Jurkat, Clone E6-1 (cell line): Measurements from ENCODE around the gene AQP6.

Experiments used
- DNase-seq: peaks from one replicate; pipeline ENCODE4 v3.0.0-alpha.2; 2011; ENCODE audit warnings: low read depth, low spot score
- H3K4me3 ChIP-seq: 2 replicates; pipeline ENCODE4 v1.5.1; 2011; ENCODE audit warnings: mild to moderate bottlenecking, low read length, control low read depth, moderate library complexity

Gene AQP6

GRCh38 chr12:49941556-49942511 is 30.9 kb upstream of the AQP6 start:
- H3K4me3 ChIP-seq: no peak overlapping the region
- no peak for DNase-seq

GRCh38 chr12:49942512-49942893 is 30.2 kb upstream of the AQP6 start:
- no peak overlapping the region for H3K4me3 ChIP-seq
- no peak for DNase-seq

GRCh38 chr12:49942921-49943624 is 29.7 kb upstream of the AQP6 start:
- no peak for DNase-seq
- H3K4me3 ChIP-seq: no peak overlapping the region

- no peak overlapping the region for H3K4me3 ChIP-seq
- DNase-seq: no peak
Measured at GRCh38 chr12:49943625-49943960, 29.2 kb upstream of the AQP6 start.

- H3K4me3 ChIP-seq: no peak overlapping the region
- DNase-seq: no peak
Measured at GRCh38 chr12:49944046-49944445, 28.7 kb upstream of the AQP6 start.

DNA sequence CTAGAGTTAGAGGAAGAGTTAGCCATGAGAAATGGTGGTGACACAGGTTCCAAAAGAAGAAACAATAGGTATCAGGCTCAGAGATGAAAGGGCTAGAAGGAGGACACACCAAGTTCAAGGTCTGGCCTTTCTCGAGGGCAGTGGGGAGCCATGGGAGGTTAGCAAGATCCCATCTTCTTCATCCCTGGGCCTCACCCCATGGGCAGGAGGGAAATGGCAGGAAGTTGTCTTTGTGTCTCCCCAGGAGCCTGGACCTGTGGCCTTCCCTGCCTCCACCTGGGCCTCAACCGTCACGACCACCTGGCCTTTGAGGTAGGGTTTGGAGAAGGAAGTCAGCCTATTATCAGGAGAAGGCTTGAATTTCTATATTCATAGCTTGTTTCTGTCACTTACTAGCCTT is 28.0 kb upstream of the AQP6 start:
- DNase-seq: no peak
- H3K4me3 ChIP-seq: no peak overlapping the region; the same call in 1 of the 2 replicates

DNA sequence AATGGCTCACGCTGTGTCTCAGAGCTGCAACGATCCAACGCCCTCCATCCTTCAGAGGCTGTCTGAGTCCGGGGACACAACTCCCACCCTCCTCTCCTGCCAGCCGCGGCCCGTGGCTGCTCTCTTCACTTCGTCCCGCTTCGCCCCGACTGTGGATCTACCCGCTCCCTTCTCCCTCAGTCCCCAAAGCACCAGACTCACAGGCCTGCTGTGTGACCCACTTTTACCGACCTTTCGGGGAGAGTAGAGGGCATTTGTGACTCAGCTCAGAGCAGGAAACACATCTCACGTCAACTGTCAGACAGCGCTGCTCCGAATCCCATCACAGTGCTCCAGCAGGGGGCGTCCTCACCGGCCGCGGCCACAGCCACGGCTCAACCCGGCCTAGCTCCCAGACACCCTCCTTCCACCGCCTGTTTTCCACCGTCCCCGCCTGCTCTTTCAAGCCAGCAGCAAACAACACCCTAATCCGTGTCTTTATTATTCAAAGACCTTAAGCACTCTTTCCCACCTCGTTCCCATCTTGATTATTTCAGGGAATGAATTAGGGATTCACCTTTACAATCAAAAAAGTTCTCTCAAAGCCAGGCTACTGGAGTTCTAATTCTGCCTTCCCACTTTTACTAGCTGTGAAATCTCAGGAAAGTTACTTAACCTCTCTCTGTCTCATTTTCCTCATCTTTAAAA is 27.2 kb upstream of the AQP6 start:
- peak; percentile 72 for DNase-seq
- H3K4me3 ChIP-seq: peak overlapping the region; percentile 50

DNA sequence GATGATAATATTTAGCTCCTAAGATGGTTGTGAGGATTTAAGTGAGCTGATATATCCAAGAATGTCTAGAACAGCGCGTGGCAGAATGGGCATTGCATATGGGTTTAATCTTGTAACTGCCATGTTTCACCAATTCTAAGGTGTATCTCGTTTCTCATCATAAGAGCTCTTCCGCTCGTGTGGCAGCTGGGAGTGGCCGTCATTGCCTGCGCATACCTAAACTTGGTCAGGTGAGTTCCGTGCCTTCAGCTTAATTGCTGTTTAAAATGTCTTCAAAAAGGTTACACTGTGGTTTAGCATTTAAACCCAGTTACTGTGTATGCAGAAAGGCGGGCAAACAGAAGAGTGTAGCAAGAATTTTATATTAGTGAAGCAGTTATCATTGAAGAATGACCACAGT is 26.7 kb upstream of the AQP6 start:
- no peak overlapping the region for H3K4me3 ChIP-seq
- DNase-seq: no peak

DNA sequence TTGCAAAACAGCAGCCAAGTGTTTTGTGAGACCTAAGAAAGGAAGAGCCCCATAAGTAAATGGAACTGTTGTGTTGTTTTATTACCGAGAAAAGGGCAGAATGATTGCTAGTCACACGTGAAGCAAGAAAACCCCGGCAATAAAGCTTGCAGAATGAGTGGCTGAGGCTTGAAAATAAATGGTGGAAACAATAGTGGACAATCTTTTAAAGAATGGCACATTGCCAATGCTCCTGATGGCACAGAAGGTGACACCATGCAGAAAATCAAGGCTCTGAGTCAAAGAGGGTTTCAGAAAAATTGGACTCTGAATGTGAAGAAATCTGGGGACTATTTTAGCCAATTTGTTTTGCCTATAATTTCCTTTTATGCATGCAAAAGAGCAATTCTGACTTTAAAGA is 26.2 kb upstream of the AQP6 start:
- H3K4me3 ChIP-seq: no peak overlapping the region
- no peak for DNase-seq

DNA sequence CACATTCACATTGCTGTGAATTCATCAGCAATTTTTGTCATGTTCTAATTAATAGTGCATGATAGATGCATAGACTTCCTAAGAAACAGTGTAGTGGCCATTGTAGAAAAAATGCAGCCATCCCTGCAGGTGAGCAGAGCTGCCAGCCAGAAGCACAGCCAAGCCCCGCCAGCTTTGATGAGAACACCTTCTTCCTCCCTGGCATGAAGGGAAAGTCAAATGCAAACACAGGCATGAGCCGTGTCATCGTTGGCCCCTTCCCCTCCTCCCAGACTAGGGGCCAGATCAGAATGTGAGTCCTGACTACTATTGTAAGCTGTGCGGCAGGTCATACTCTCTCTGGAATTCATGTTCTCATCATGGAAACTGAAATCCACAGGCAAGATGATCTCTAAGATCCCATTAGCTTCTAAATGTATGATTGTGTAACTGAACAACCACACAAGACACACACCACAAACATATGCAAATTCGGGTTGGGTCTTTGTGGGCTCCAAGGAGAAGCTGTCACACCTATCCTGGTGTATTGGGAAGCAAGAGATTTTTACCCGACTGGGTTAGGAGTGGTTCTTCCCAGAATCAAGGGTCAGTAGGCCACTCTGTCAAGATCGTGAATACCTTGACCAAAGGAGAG is 25.0 kb upstream of the AQP6 start:
- no peak overlapping the region for H3K4me3 ChIP-seq

GRCh38 chr12:49948866-49949845 is 23.6 kb upstream of the AQP6 start:
- no peak for DNase-seq
- H3K4me3 ChIP-seq: no peak overlapping the region

More for the DNA sequence above, 25.0 kb upstream of the AQP6 start:
- no peak for DNase-seq

DNA sequence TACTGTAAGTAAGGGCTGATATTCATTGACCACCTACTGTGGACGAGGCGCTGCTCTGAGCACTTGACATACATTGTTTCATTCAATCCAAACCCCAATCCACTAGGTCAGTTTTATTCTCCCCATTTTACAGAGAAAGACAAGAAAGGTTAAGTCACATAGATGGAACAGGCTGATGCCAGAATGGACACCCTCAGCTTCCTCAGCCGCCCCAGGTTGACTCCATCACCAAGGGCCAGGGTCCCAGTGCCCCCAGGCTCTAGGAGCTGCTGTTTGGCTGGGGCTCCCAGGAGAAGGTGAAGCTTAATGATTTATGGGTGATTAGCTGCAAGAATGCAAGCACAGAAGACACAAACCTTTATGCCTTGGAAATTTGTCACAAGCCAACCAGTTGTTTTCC is 22.9 kb upstream of the AQP6 start:
- no peak for DNase-seq
- no peak overlapping the region for H3K4me3 ChIP-seq

- no peak within 1 kb of the TSS for H3K4me3 ChIP-seq
- DNase-seq: no peak
Measured at GRCh38 chr12:49950273-49951251, 22.2 kb upstream of the AQP6 start, which contains the start of gene AQP2. Gene AQP2, plus strand, starts transcription at chr12:49950737. Its CDS starts 94 bp downstream, at chr12:49950831.

DNA sequence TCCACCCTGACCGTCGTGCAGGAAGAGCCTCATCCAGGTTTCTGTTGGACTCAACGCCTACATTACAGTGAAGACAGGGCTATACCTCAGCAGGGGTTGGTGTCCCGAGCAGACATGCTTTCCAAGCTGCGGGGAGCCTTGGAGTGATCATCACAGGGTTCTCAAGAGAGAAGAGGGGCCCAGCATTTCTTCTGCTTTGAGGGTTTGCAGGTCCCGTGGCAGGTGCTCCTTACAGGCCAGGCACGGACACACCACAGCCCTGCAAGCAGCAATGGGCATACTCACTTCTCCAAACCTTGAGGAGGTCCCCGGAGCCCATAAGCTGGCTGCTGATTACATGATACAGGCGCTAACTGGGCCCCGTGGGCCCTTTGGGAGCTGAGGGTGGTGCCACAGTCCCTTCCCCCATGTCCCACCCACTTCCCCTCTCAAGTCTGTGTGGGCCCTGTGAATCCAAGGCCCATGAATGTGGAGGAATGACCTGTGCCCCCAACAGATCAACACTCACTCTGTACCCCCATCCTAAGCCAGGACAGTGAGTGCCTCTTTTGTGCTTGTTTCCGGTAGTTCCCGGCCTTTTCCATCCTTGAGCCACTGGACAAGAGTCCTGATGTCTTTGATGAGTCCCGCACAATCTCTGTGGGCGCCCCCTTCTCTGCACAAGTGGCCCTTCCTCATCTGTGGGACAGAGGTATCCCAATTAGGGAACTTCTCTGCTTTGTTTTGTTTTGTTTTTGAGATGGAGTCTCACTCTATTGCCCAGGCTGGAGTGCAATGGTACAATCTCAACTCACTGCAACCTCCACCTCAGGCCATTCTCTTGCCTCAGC is 21.1 kb upstream of the AQP6 start:
- DNase-seq: no peak
- no peak overlapping the region for H3K4me3 ChIP-seq

DNA sequence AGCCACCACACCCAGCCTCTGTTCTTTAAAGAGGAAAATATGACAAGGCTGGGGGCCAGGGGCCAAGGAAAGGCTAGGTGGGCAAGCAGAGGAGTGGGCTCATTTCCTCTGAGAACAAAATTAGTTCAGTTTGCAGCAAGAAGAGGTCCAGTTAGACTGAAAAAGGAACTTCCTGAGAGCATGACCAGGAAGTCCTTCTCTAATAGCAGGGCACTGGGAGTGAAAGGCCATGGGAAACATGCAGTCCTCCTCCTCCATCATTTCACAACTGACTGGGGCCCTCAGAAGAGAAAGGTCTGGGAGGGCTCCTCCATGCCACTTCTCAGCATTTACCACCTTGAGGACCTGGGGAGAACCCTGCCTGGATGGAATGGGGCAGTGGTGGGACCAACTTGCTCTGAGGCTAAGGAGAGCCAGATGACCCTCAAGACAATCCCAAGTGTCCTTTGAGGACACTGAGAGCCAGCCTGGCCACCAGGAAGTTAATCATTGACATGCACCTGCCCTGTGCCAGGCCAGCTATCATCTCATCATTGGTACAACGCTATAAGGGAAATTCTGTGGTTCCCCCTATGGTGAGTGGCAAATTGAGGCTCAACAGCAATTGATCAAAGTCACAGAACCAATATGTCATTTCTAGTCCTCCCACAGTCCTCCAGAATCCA is 20.2 kb upstream of the AQP6 start:
- H3K4me3 ChIP-seq: no peak overlapping the region
- DNase-seq: no peak

DNA sequence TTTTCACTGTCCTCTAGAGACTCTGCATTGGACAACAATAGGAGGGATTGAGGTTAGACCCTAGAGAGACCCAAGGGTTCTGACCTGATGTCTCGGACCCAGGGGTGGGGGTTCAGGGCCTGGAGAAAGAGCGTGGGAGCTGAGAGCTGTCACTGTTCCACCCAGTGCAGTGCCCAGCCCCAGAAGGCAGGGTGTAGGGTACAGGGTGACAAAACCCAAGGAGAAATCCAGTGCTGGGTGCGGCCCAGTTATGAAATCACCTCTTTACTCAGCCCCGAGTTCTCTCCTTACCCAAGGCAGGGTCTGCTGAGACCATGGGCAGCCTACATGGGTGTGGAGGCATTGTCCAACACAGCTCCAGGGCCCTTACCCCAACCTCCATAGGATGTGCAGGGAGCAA is 19.6 kb upstream of the AQP6 start:
- no peak overlapping the region for H3K4me3 ChIP-seq
- no peak for DNase-seq
